Measurements from ENCODE around the gene GET4. TPM values are rescaled to one million over a fixed set of nuclear protein-coding genes. Genes with fewer than 3 reads are reported as not detected.

GET4 gene
- total and polyA plus RNA-seq, 2 of the 13 experiments (the other 11 are each of a cell fraction or from before 2014, with no cell fraction given) = 28.2 to 35.2 TPM

DNA sequence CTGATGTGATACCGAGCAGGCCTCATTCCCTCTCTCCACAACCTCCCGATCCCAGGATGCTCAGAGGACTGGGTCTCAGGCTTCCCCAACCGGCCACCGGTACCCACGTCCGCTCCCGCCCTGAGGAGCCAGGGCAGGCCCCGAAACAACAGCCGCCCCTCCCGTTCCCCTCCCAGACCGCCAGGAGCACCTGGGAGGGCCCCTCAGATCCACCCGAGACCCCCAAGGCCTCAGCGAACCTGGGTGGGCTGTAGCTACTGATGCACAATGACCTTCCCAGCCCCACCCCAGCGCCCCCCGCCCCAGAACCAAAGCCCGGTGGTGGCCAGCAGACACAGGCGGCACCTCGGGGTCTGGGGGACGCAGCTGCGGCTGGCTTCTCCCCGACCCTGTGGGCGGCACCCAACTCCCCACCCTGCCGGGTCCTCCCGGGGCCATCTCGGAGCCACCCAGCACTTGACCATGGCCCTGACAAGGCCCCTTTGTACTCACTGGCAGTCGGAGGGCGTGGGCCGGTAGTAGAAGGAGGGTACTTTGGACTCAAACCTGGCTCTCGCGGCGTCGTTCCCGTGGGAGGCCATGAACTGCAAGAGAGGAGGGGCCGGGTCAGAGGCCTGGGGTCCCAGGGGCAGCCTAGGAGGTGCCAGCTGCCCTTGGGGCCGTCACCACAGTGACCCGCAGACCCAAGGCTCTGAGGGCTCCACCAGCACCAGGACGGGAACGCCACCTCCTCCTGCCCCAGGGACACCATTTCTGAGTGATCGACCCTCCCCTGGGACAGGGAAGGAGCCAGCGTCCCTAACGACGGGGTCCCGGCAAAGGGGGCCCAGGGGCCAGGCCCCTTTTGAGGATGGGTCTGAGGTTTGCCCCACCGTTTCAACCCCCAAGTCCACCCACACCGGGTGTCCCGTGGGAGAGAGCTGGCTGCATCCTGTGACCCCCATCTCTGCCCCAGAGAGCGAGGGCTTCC lies 50.0 kb downstream of the GET4 start (continued):
- TF ChIP-seq, protein P1, sequence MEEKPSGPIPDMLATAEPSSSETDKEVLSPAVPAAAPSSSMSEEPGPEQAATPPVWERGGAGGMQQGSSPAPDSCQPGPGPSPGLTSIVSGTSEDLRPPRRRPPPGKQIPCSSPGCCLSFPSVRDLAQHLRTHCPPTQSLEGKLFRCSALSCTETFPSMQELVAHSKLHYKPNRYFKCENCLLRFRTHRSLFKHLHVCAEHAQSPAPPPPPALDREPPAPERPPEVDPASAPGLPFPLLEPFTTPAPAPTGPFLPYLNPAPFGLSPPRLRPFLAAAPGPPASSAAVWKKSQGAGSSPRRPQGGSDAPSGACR (CRISPR knock-in tag; IDR thresholded peaks at IDR 0.05) = 0 out of 2 replicates have a peak, but pooled peaks have one; percentile 17
- peak; percentile 73 for TF ChIP-seq DMAP1 (CRISPR knock-in tag; IDR thresholded peaks at IDR 0.05)
- peak; percentile 97 for TF ChIP-seq HNF4A (CRISPR knock-in tag; IDR thresholded peaks at IDR 0.05)
- TF ChIP-seq ZFY (CRISPR knock-in tag; IDR thresholded peaks at IDR 0.05) = no peak; the same call in none of the 2 replicates
- TF ChIP-seq CHD2 (IDR thresholded peaks at IDR 0.05; ENCODE audit: low read depth, low read length) = peak; percentile 64; the same call in 1 of the 2 replicates
- TF ChIP-seq, protein P2, sequence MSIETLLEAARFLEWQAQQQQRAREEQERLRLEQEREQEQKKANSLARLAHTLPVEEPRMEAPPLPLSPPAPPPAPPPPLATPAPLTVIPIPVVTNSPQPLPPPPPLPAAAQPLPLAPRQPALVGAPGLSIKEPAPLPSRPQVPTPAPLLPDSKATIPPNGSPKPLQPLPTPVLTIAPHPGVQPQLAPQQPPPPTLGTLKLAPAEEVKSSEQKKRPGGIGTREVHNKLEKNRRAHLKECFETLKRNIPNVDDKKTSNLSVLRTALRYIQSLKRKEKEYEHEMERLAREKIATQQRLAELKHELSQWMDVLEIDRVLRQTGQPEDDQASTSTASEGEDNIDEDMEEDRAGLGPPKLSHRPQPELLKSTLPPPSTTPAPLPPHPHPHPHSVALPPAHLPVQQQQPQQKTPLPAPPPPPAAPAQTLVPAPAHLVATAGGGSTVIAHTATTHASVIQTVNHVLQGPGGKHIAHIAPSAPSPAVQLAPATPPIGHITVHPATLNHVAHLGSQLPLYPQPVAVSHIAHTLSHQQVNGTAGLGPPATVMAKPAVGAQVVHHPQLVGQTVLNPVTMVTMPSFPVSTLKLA (IDR thresholded peaks at IDR 0.05) = no peak
- no peak for TF ChIP-seq CBX2 (IDR thresholded peaks at IDR 0.05; ENCODE audit: low read depth, low read length)
- TF ChIP-seq CBX2 (CRISPR knock-in tag; IDR thresholded peaks at IDR 0.05; ENCODE audit: low read depth) = no peak
- TF ChIP-seq GATAD2A (CRISPR knock-in tag; IDR thresholded peaks at IDR 0.05) = peak; percentile 89
- no peak for TF ChIP-seq ZNF879 (CRISPR knock-in tag; IDR thresholded peaks at IDR 0.05)
- peak; percentile 98 for TF ChIP-seq SKI (IDR thresholded peaks at IDR 0.05; ENCODE audit: partially characterized antibody)
- TF ChIP-seq ZNF724P (CRISPR knock-in tag; IDR thresholded peaks at IDR 0.05; ENCODE audit: borderline replicate concordance) = no peak
- TF ChIP-seq KLF6 (CRISPR knock-in tag; IDR thresholded peaks at IDR 0.05) = no peak
- 0 out of 2 replicates have a peak, but pooled peaks have one; percentile 46 for TF ChIP-seq NAIF1 (CRISPR knock-in tag; IDR thresholded peaks at IDR 0.05; ENCODE audit: borderline replicate concordance)
- TF ChIP-seq ZNF282 (IDR thresholded peaks at IDR 0.05; ENCODE audit: partially characterized antibody) = no peak
- no peak for TF ChIP-seq CENPT (CRISPR knock-in tag; IDR thresholded peaks at IDR 0.05; ENCODE audit: low read depth)
- no peak for TF ChIP-seq ZSCAN30 (CRISPR knock-in tag; IDR thresholded peaks at IDR 0.05)
- TF ChIP-seq, protein P3, sequence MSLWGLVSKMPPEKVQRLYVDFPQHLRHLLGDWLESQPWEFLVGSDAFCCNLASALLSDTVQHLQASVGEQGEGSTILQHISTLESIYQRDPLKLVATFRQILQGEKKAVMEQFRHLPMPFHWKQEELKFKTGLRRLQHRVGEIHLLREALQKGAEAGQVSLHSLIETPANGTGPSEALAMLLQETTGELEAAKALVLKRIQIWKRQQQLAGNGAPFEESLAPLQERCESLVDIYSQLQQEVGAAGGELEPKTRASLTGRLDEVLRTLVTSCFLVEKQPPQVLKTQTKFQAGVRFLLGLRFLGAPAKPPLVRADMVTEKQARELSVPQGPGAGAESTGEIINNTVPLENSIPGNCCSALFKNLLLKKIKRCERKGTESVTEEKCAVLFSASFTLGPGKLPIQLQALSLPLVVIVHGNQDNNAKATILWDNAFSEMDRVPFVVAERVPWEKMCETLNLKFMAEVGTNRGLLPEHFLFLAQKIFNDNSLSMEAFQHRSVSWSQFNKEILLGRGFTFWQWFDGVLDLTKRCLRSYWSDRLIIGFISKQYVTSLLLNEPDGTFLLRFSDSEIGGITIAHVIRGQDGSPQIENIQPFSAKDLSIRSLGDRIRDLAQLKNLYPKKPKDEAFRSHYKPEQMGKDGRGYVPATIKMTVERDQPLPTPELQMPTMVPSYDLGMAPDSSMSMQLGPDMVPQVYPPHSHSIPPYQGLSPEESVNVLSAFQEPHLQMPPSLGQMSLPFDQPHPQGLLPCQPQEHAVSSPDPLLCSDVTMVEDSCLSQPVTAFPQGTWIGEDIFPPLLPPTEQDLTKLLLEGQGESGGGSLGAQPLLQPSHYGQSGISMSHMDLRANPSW (CRISPR knock-in tag; IDR thresholded peaks at IDR 0.05; ENCODE audit: borderline replicate concordance) = no peak
- TF ChIP-seq, protein P4, sequence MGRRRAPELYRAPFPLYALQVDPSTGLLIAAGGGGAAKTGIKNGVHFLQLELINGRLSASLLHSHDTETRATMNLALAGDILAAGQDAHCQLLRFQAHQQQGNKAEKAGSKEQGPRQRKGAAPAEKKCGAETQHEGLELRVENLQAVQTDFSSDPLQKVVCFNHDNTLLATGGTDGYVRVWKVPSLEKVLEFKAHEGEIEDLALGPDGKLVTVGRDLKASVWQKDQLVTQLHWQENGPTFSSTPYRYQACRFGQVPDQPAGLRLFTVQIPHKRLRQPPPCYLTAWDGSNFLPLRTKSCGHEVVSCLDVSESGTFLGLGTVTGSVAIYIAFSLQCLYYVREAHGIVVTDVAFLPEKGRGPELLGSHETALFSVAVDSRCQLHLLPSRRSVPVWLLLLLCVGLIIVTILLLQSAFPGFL (CRISPR knock-in tag; IDR thresholded peaks at IDR 0.05) = no peak
- no peak for TF ChIP-seq ZNF678 (CRISPR knock-in tag; IDR thresholded peaks at IDR 0.05)
- no peak for TF ChIP-seq MLLT10 (CRISPR knock-in tag; IDR thresholded peaks at IDR 0.05)
- no peak for TF ChIP-seq ZNF333 (CRISPR knock-in tag; IDR thresholded peaks at IDR 0.05; ENCODE audit: borderline replicate concordance)
- TF ChIP-seq POLR2AphosphoS5 (IDR thresholded peaks at IDR 0.05; ENCODE audit: low read depth, low read length) = no peak
- TF ChIP-seq CREB1 (IDR thresholded peaks at IDR 0.05) = no peak
- no peak; the same call in 1 of the 2 replicates for TF ChIP-seq CREB1 (CRISPR knock-in tag; IDR thresholded peaks at IDR 0.05)

Measured in HepG2 (cell line).